Measurements from ENCODE around the gene BBLN. TPM values are rescaled to one million over a fixed set of nuclear protein-coding genes. Genes with fewer than 3 reads are reported as not detected.

BBLN gene
- total and polyA plus RNA-seq, 3 experiments from 2014 or later = 75.5 to 137 (median 78.4) TPM

DNA sequence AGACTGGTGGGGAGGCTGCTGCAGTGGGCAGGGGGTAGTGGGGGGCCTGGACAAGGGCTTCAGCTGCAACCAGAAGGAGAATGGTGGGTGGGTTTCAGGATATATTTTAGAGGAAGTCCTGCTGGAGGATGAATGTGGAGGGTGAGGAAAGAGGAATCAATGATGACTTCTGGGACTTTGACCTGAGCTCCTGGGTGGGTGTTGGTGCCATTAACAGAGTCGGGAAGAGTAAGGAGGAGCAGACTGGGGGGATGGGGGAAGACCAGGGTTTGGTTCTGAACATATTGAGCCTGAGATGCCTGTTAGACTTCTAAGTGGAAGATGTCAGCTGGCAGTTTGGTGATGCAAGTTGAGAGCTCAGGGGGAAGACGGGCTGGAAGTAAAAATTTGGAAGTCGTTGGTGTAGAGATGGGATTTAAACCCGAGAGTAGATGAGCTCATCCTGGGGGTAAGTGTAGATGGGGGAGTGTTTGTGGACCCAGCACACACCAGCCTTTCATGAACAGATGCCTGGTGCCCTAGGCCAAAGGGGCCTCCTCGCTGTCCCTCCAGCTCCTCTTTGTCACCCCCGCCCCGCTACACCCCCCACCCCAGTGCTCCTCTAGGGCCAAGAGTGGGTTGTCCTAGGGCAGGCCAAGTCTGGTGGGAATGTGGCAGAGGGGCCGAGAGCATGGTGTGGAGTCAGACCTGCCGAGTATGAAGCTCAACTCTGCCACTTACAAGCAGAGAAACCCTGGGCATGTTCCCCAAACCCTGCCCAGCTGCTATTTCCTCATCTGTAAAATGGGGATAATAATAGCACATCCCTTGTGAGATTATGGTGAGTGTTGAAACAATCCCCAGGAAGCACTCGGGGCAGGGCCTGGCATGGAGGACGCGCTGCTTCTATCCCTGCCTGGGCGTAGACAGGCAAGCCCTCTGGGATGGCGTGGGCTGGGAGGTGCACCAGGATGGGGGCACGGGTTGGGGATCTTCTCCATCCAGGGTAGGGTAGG, 47.1 kb downstream of the BBLN start:
- H3K36me3 ChIP-seq (ENCODE audit: insufficient read depth, low read length) = no peaks in the 10 kb centered on the region
- no peak overlapping the region for H3K27ac Mint-ChIP-seq
- H3K9me3 ChIP-seq (ENCODE audit: low read length) = no peaks in the 10 kb centered on the region
- H3K4me1 ChIP-seq (ENCODE audit: insufficient read depth, low read length) = peaks cover 14% of the 10 kb centered on the region
- H3K36me3 Mint-ChIP-seq = no peaks in the 10 kb centered on the region
- H3K4me1 Mint-ChIP-seq = peaks cover 8 to 10% (median 9%) of the 10 kb centered on the region in 3 donors
- H3K27ac ChIP-seq (ENCODE audit: low read depth, low read length) = no peak overlapping the region
- DNase-seq = no peak
- no peak overlapping the region for H3K4me3 ChIP-seq (ENCODE audit: low read length)
- H3K9me3 Mint-ChIP-seq = no peaks in the 10 kb centered on the region
- H3K4me3 Mint-ChIP-seq = peak overlapping the region in 1 of 7 donors; percentile 49
- H3K27me3 Mint-ChIP-seq = peaks cover 14 to 24% of the 10 kb centered on the region in 2 donors
- POLR2A ChIA-PET = no interaction called here
- CTCF ChIA-PET = interaction anchor here (0.7 to 2.0 kb wide), 3 partner anchors 10 to 16 kb away, joined by 3 to 4 read pairs (median 4); no protein-coding TSS in a partner anchor
- peaks cover 13% of the 10 kb centered on the region for H3K27me3 ChIP-seq (ENCODE audit: insufficient read depth, low read length, poor library complexity, severe bottlenecking)

DNA sequence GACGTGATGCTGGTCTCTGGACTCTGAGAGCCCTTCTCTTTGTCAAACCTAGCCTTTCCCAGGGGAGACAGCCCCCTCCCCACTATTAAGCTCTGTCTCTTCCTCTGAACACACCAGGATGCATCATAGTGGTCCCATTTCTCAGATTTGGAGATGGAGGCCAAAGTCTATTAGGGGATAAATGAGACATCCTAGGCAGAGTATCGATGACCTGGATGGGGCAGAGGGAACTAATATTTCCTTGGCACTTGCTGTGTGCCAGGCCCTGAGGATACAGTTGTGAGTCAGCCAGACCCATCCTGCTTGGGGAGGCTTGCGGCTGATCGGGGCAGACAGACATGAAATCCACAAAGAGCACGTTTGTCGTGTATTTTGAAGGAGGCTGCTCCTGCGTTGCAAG, 48.3 kb downstream of the BBLN start:
- Histone ChIP-seq H3K4me3 (ENCODE audit: low read length) (no peak overlapping the region), H3K27ac (ENCODE audit: low read depth, low read length) (no peak overlapping the region), H3K27me3 (ENCODE audit: insufficient read depth, low read length, poor library complexity, severe bottlenecking) (peaks cover 13% of the 10 kb centered on the region), H3K4me1 (ENCODE audit: insufficient read depth, low read length) (peaks cover 10% of the 10 kb centered on the region), H3K36me3 (ENCODE audit: insufficient read depth, low read length) (no peaks in the 10 kb centered on the region), H3K9me3 (ENCODE audit: low read length) (no peaks in the 10 kb centered on the region)
- H3K9me3 Mint-ChIP-seq = no peaks in the 10 kb centered on the region
- no peak overlapping the region for H3K4me3 Mint-ChIP-seq
- H3K36me3 Mint-ChIP-seq = no peaks in the 10 kb centered on the region
- peaks cover 0 to 5% (median 3%) of the 10 kb centered on the region in 3 donors for H3K4me1 Mint-ChIP-seq
- peak overlapping the region in 1 of 8 donors; percentile 40 for H3K27ac Mint-ChIP-seq
- POLR2A ChIA-PET = no interaction called here
- H3K27me3 Mint-ChIP-seq = peaks cover 15 to 27% of the 10 kb centered on the region in 2 donors
- no peak for DNase-seq
- CTCF ChIA-PET = no interaction called here

DNA sequence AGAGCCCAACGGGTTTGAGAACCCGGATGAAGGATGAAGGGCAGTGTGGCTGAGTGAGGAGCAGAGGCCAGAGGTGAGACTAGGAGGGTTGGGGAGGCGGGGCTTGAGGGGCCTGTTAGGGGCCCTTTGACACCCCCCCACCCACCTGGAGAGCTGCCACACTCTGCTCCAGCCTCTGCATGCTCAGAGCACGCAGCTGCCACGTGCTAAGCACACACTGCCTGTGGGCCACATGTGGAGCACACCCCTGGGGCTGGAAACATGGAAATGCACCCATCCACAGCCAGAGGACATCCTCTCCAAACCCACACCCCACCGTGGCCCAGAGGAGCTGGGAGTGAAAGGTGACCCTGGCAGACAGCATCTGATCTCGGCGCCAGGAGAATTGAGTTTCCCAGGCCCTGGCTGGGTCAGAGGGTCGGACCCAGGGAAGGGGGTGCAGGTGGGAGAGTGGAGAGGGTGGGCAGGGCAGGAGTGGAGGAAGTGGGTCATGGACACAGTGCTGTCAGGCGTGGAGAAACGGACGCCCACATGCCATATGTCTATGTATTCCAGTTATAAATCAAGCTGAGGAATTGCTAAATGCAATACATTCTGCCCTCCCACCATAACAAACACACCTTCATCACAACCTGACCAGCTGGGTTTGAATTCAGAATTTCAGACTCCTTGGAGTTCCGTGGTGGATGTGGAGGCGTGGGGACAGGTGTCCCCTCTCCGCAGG, 49.0 kb downstream of the BBLN start:
- CTCF ChIA-PET = no interaction called here
- Mint-ChIP-seq H3K27me3 (peaks cover 15 to 30% of the 10 kb centered on the region in 2 donors), H3K27ac (no peak overlapping the region)

DNA sequence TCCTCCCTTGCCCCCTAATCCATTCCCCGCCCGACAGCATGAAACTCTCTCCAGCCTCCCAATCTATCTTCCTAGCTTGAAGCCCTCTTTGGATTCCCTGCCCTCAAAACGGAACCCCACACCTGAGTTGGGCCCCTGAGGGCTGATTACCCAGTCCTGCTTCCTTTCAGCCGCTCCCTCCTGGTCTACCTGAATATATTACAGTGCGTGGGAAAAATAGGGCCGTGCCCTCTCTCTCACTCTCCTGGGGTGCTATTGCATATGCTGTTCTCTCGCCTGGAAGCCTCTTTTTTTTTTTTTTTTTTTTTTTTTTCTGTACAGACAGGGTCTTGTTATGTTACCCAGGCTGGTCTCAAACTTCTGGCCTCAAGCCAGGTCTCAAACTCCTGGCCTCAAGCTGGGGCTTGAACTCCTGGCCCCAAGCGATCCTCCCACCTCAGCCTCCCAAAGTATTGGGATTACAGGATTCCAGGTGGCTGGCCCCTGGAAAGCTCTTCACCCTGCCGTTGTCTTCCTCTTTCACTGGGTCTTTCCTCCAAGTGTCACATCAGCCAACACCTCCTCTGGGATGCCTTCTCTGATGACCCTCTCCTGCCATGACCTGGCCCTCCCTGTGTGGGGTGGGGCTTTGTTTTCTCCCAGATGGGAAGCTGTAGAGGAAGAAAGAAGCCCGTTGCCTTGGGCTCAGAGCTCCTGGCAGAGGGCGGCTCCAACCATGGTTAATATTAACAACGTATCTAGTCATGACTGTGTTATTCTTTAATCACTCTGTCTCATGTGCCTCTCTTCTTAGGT, 51.3 kb downstream of the BBLN start:
- no peaks in the 10 kb centered on the region for H3K36me3 Mint-ChIP-seq
- ChIA-PET CTCF (interaction anchor here (0.7 to 1.0 kb wide), 2 partner anchors 8 to 15 kb away, joined by 3 to 5 read pairs; no protein-coding TSS in a partner anchor), POLR2A (no interaction called here)

More for the DNA sequence above, 49.0 kb downstream of the BBLN start:
- Histone ChIP-seq H3K27ac (ENCODE audit: low read depth, low read length) (no peak overlapping the region), H3K9me3 (ENCODE audit: low read length) (no peaks in the 10 kb centered on the region), H3K4me3 (ENCODE audit: low read length) (no peak overlapping the region), H3K36me3 (ENCODE audit: insufficient read depth, low read length) (no peaks in the 10 kb centered on the region), H3K27me3 (ENCODE audit: insufficient read depth, low read length, poor library complexity, severe bottlenecking) (peaks cover 8% of the 10 kb centered on the region), H3K4me1 (ENCODE audit: insufficient read depth, low read length) (peaks cover 5% of the 10 kb centered on the region)
- peaks cover 0 to 3% (median 2%) of the 10 kb centered on the region in 3 donors for H3K4me1 Mint-ChIP-seq
- DNase-seq = no peak
- no peaks in the 10 kb centered on the region for H3K36me3 Mint-ChIP-seq
- H3K4me3 Mint-ChIP-seq = no peak overlapping the region
- no peaks in the 10 kb centered on the region for H3K9me3 Mint-ChIP-seq
- POLR2A ChIA-PET = no interaction called here

DNA sequence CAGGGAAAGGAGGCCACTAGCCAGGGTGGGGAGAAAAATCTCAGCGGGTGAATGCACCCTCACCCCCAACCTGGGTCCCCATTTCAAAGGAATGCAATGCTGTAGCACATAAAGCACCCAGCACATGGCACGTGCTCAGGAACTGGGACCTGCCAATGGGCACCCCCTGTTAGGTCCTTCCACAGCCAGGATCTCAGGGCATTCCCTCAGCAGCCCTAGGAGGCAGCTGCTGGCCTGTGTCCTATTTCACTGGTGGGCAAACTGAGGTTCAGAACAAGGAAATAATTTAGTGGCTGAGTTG, 51.9 kb downstream of the BBLN start:
- Mint-ChIP-seq H3K4me3 (no peak overlapping the region), H3K36me3 (no peaks in the 10 kb centered on the region), H3K4me1 (no peaks in the 10 kb centered on the region), H3K27ac (no peak overlapping the region), H3K27me3 (peaks cover 12 to 14% of the 10 kb centered on the region in 2 donors), H3K9me3 (no peaks in the 10 kb centered on the region)
- no peak overlapping the region for H3K27ac ChIP-seq (ENCODE audit: low read depth, low read length)
- CTCF ChIA-PET = interaction anchor here (0.7 to 1.0 kb wide), 2 partner anchors 8 to 15 kb away, joined by 3 to 5 read pairs; no protein-coding TSS in a partner anchor
- H3K36me3 ChIP-seq (ENCODE audit: insufficient read depth, low read length) = no peaks in the 10 kb centered on the region
- H3K9me3 ChIP-seq (ENCODE audit: low read length) = no peaks in the 10 kb centered on the region
- no peaks in the 10 kb centered on the region for H3K27me3 ChIP-seq (ENCODE audit: insufficient read depth, low read length, poor library complexity, severe bottlenecking)
- H3K4me3 ChIP-seq (ENCODE audit: low read length) = no peak overlapping the region
- DNase-seq = no peak
- H3K4me1 ChIP-seq (ENCODE audit: insufficient read depth, low read length) = no peaks in the 10 kb centered on the region
- POLR2A ChIA-PET = no interaction called here

More for the DNA sequence above, 51.3 kb downstream of the BBLN start:
- H3K9me3 Mint-ChIP-seq = no peaks in the 10 kb centered on the region
- H3K4me1 ChIP-seq (ENCODE audit: insufficient read depth, low read length) = no peaks in the 10 kb centered on the region
- no peaks in the 10 kb centered on the region for H3K9me3 ChIP-seq (ENCODE audit: low read length)
- no peak overlapping the region for H3K4me3 Mint-ChIP-seq
- DNase-seq = no peak
- peaks cover 12 to 15% of the 10 kb centered on the region in 2 donors for H3K27me3 Mint-ChIP-seq
- no peaks in the 10 kb centered on the region for H3K36me3 ChIP-seq (ENCODE audit: insufficient read depth, low read length)
- no peaks in the 10 kb centered on the region for H3K27me3 ChIP-seq (ENCODE audit: insufficient read depth, low read length, poor library complexity, severe bottlenecking)
- no peak overlapping the region for H3K4me3 ChIP-seq (ENCODE audit: low read length)
- peak overlapping the region in 1 of 8 donors; percentile 68 for H3K27ac Mint-ChIP-seq
- no peak overlapping the region for H3K27ac ChIP-seq (ENCODE audit: low read depth, low read length)
- H3K4me1 Mint-ChIP-seq = no peaks in the 10 kb centered on the region

Other genes starting within 250 kb of the BBLN start
- 10 to 100 TPM; 32.9 to 43.2 TPM for gene ST6GALNAC4, start 243.2 kb upstream of the BBLN start, total RNA-seq
- gene ST6GALNAC4, start 243.2 kb upstream of the BBLN start, polyA plus RNA-seq = 28.7 TPM
- gene PIP5KL1, start 229.5 kb upstream of the BBLN start, total RNA-seq = 1 to 10 TPM; 1.4 to 2.5 TPM
- gene PIP5KL1, start 229.5 kb upstream of the BBLN start, polyA plus RNA-seq = 0.89 TPM
- gene DPM2, start 222.4 kb upstream of the BBLN start, total RNA-seq = 10 to 100 TPM; 73.8 to 75.5 TPM
- 52.2 TPM for gene DPM2, start 222.4 kb upstream of the BBLN start, polyA plus RNA-seq
- gene EEIG1, start 179.3 kb upstream of the BBLN start, total RNA-seq = 10 to 100 TPM; 82.2 to 93.3 TPM
- gene EEIG1, start 179.3 kb upstream of the BBLN start, polyA plus RNA-seq = 167 TPM
- gene NAIF1, start 92.9 kb upstream of the BBLN start, total RNA-seq = 10 to 100 TPM; 13.1 to 14.0 TPM
- gene NAIF1, start 92.9 kb upstream of the BBLN start, polyA plus RNA-seq = 13.5 TPM
- gene SLC25A25, start 92.0 kb upstream of the BBLN start, total RNA-seq = 10 to 100 TPM; 17.7 to 17.8 TPM
- gene SLC25A25, start 92.0 kb upstream of the BBLN start, polyA plus RNA-seq = 19.8 TPM
- gene PTGES2, start 32.5 kb upstream of the BBLN start, total RNA-seq = 10 to 100 TPM; 67.0 to 68.3 TPM
- gene PTGES2, start 32.5 kb upstream of the BBLN start, polyA plus RNA-seq = 51.7 TPM
- gene LCN2, start 10.8 kb upstream of the BBLN start, total RNA-seq = not detected
- not detected for gene LCN2, start 10.8 kb upstream of the BBLN start, polyA plus RNA-seq
- gene CIZ1, start 31.3 kb downstream of the BBLN start, total RNA-seq = 100 to 1,000 TPM; 114 to 125 TPM
- gene CIZ1, start 31.3 kb downstream of the BBLN start, polyA plus RNA-seq = 35.2 TPM
- gene DNM1, start 43.1 kb downstream of the BBLN start, total RNA-seq = under 1 TPM; 0.26 to 0.66 TPM
- 0.18 TPM for gene DNM1, start 43.1 kb downstream of the BBLN start, polyA plus RNA-seq
- 10 to 100 TPM; 35.4 to 35.5 TPM for gene GOLGA2, start 115.7 kb downstream of the BBLN start, total RNA-seq
- gene GOLGA2, start 115.7 kb downstream of the BBLN start, polyA plus RNA-seq = 8.8 TPM
- gene SWI5, start 116.0 kb downstream of the BBLN start, total RNA-seq = 10 to 100 TPM; 18.1 to 20.9 TPM
- 27.8 TPM for gene SWI5, start 116.0 kb downstream of the BBLN start, polyA plus RNA-seq
- 10 to 100 TPM; 48.8 to 50.4 TPM for gene TRUB2, start 162.2 kb downstream of the BBLN start, total RNA-seq
- gene TRUB2, start 162.2 kb downstream of the BBLN start, polyA plus RNA-seq = 23.6 TPM
- gene COQ4, start 162.6 kb downstream of the BBLN start, total RNA-seq = 10 to 100 TPM; 51.1 to 56.9 TPM
- 36.9 TPM for gene COQ4, start 162.6 kb downstream of the BBLN start, polyA plus RNA-seq
- 10 to 100 TPM; 41.2 to 46.0 TPM for gene SLC27A4, start 180.3 kb downstream of the BBLN start, total RNA-seq
- gene SLC27A4, start 180.3 kb downstream of the BBLN start, polyA plus RNA-seq = 11.2 TPM
- 100 to 1,000 TPM; 100 to 108 TPM for gene URM1, start 211.1 kb downstream of the BBLN start, total RNA-seq
- 56.3 TPM for gene URM1, start 211.1 kb downstream of the BBLN start, polyA plus RNA-seq